NCI-H345 treated with DMSO at 0.1 percent for 48 hours (cell line): ENCODE measurements around the gene UPP2.
A peak's percentile ranks its signal among the peaks of the same experiment; 100 is the strongest.

ENCODE experiments used
- DNase-seq: peaks from one replicate; lab custom pipeline; 2025; ENCODE audit not compliant: unreplicated experiment; lab: John Stamatoyannopoulos, UW

UPP2 gene

GRCh38 chr2:158101384-158101926 is at the start of gene UPP2:
Gene UPP2, plus strand, starts transcription at chr2:158101876. Its CDS starts 188 bp downstream, at chr2:158102064.
- DNase-seq, result no peak

- DNase-seq, result no peak
Observed at GRCh38 chr2:158052761-158053160, 48.9 kb upstream of the UPP2 start.

- no peak for DNase-seq
Observed at GRCh38 chr2:158056875-158057274, 44.8 kb upstream of the UPP2 start.

GRCh38 chr2:158060160-158060834 is 41.4 kb upstream of the UPP2 start:
- DNase-seq, result no peak

DNA sequence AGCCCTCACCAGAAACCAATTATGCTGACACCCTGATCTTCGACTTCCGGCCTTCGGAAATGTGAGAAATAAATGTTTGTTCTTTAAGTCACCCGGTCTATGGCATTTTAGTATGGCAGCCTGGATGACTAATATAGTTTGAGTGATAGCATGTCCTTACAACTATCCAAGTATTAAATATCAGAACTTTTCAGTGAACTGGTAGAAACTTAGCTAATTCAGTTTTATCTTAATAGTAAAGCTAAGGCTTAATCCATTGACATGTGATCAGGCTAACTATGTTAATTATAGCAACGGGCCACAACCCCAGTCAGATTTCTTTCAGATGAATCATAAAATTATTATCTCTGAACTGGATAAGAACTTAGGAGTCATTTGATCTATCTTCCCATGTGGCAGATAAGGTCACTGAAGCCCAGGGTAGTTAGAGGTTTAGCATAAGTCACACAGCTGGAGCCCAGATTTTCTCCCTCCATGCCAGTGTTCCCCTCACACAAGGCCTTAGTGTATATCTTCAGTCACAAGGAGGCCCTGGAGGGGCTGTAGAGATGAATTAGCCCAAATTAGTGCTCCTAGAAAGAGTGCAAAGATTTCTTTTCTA is 40.7 kb upstream of the UPP2 start:
- DNase-seq, result no peak

- DNase-seq, result no peak
Observed at GRCh38 chr2:158061763-158062162, 39.9 kb upstream of the UPP2 start.

GRCh38 chr2:158066046-158066713 is 35.5 kb upstream of the UPP2 start:
- DNase-seq, result no peak

GRCh38 chr2:158071018-158071417 is 30.7 kb upstream of the UPP2 start:
- no peak for DNase-seq

DNA sequence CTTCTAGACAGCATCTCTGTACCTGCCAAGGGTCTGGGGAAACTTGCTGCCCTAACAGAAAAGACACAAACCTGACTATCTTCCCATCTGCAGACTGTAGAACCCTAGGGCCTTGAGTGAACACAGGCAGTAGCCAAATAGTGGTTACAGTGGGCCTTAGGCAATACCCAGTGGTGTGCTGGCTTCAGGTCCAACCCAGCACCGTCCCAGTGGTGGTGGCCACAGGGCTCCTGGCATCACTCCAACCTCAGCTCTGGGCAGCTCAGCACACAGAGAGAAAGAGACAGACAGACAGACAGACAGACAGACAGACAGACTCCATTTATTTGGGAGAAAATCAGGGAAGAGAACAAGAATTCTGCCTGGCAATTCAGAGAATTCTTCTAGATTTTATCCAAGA is 29.3 kb upstream of the UPP2 start:
- no peak for DNase-seq

DNA sequence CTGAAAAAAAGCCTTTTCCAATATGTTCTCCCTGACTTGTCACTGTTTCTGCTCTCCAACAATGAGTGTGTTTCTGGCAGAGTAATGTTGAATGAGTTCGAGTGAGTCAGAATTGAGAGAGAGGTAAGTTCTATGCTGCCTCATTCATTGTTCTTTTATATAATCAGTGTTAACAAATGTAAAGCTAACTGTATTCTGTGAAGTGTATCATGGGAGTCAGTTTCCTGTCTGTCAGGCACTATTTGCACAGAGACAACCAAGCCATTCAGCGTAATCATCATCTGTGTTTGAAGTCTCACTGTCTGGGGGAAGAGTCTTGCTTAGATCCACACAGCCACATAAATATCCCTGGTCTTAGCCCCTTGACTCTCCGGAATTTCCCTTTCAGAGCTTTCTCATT is 22.0 kb upstream of the UPP2 start:
- DNase-seq, result peak; percentile 81

DNA sequence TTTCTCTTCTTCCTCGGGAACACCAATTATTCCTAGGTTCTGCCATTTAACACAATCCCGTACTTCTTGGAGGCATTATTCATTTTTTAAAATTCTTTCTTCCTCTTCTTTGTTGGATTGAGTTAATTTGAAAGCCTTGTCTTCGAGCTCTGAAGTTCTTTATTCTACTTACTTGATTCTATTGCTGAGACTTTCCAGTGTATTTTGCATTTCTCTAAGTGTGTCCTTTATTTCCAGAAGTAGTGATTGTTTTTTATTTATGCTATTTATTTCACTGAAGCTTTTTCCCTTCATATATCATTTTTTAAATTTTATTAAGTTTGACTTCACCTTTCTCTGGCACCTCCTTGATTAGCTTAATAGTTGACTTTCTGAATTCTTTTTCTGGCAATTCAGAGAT is 13.6 kb upstream of the UPP2 start:
- DNase-seq, result no peak

GRCh38 chr2:158089322-158089721 is 12.4 kb upstream of the UPP2 start:
- DNase-seq, result no peak

GRCh38 chr2:158091647-158092046 is 10.0 kb upstream of the UPP2 start:
- no peak for DNase-seq

GRCh38 chr2:158094487-158095092 is 7.1 kb upstream of the UPP2 start:
- no peak for DNase-seq

DNA sequence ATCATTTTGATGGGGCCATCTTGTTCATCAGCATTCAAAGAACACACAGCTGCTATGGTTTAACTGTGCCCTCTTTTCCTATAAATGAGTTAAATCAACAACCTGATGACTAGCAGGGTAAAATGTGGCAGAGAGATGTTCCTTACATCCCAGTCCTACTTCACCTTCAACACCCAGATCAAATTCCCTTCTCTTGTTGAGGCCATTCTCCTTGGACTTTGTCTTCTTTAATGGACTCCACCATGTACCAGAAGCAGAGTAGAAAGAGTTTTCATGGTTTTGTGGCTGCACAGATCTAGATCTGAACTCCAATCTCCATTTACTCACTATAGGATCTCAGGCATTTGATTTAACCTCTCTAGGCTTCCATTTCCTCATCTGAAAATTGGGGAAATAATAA is 6.4 kb upstream of the UPP2 start:
- DNase-seq, result no peak

- DNase-seq, result no peak
Observed at GRCh38 chr2:158095912-158096311, 5.8 kb upstream of the UPP2 start.

- no peak for DNase-seq
Observed at GRCh38 chr2:158097481-158097880, 4.2 kb upstream of the UPP2 start.

DNA sequence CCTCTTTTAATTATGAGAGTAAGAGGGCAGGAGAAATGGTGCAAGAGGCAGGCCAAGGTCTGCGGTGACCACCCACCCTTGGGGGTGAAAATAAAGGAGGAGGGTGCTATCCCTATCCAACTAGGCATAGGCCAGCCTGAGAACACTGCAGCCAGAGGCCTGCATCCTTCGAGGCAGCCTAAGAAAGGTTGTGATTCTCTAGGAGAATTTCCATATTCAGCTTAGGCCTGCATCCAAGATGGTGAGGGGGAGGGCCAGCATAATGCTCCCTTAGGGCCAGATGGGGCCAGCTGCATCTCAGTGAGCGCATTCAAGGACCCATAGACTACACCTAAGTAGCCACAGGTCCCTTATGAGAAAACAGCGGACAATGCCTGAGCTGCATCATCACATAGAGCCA is 3.5 kb upstream of the UPP2 start:
- no peak for DNase-seq

- DNase-seq, result no peak
Observed at GRCh38 chr2:158099716-158100115, 2.0 kb upstream of the UPP2 start.

DNA sequence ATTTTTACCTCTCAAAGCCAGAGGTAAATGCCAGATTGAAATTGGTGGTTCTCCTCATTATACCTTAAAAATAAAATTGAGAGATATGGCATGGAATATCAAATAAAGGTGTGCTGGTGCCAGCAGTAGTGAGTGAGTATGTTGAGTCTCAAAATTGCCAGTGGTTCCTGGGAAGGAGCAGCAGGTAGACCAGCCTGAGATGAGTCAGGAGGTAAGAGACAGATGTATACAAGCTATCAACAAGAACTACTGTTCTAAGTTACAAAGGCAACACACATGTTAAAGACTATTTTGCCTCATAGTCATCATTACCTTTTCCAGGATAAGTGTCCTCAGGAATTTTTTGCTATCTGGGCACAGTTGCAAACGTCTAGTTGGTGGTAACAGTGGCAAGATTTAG is 1.3 kb upstream of the UPP2 start:
- no peak for DNase-seq

DNA sequence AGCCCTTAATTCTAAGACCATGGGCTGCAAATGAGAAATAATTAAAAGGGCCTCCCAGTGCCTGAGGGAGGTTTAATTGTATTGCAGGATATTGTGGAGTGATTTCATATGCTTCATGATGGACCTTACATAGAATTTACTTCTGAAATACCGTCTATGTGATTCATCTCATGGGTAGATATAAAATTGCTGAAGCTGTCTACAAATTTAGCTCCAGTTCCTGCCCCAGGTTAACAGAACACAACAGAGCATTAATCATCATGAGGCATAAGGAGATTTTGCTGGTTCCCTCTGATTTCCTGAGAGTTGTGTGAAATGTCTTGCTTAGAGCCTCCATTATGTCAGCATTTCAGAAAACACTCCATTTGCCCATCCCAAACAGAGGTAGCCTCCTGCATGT is 770 bp downstream of the UPP2 start:
- no peak for DNase-seq
